Peyer's patch (tissue), 4 donors: Measurements from ENCODE around the gene TMIGD2. TPM values are rescaled to one million over a fixed set of nuclear protein-coding genes. Genes with fewer than 3 reads are reported as not detected.
A peak's percentile ranks its signal among the peaks of the same experiment; 100 is the strongest.
"Not testable (repeated sequence)": the region's sequence is repeated elsewhere in the genome, so short reads cannot be mapped to it uniquely, and the experiment has no call there.

Experiments used
- DNase-seq, 3 donors: peaks; one replicate each; pipeline ENCODE4 v3.0.0-alpha.2; 2017 to 2019
- H3K27ac ChIP-seq, 4 donors: fragments of 200-600 bp; sonication (generic); one replicate each; pipeline ENCODE4 v1.5.1; 2016 to 2019
- H3K27me3 ChIP-seq, 2 donors: fragments of 200-600 bp; sonication (generic); one replicate each; pipeline ENCODE4 v1.5.1; 2019
- H3K36me3 ChIP-seq, 3 donors: fragments of 200-600 bp; sonication (generic); one replicate each; pipeline ENCODE4 v1.5.1; 2016 to 2019
- H3K4me1 ChIP-seq, 4 donors: fragments of 200-600 bp; sonication (generic); one replicate each; pipeline ENCODE4 v1.5.1; 2016 to 2019
- H3K4me3 ChIP-seq, 4 donors: fragments of 200-600 bp; sonication (generic); 1 replicate in 3 of 4; 2 replicates in 1 of 4; pipeline ENCODE4 v1.5.1; 2016 to 2019; ENCODE audit warnings: mild to moderate bottlenecking in 1 of 4
- H3K9me3 ChIP-seq, 4 donors: fragments of 200-600 bp; sonication (generic); one replicate each; pipeline ENCODE4 v1.5.1; 2016 to 2019; ENCODE audit warnings: mild to moderate bottlenecking in 1 of 4
- CTCF ChIP-seq, 6 experiments: fragments of 450-650 bp in 4 of 6; fragments of 200-600 bp in 2 of 6; sonication (generic) in 1 of 6; IDR thresholded peaks; one replicate each; pipeline ENCODE4 v1.5.1; 2017 to 2019; ENCODE audit warnings: antibody characterized with exemption in 6 of 6, mild to moderate bottlenecking in 3 of 6, moderate library complexity in 1 of 6
- POLR2A ChIP-seq, 2 donors: fragments of 450-650 bp; IDR thresholded peaks; one replicate each; pipeline ENCODE4 v1.5.1; 2017; ENCODE audit warnings: antibody characterized with exemption in 2 of 2, mild to moderate bottlenecking in 2 of 2, moderate library complexity in 2 of 2
- total RNA-seq, 4 donors: library from RNA; depleted of rRNA; stranded (reverse); fragments of >200 nt; gene quantifications; one replicate each; pipeline ENCODE4 v1.1.0, GENCODE V29; 2016

Gene TMIGD2
- total RNA-seq = 1 to 10 TPM; 2.2 to 6.1 (median 3.8) TPM

DNA sequence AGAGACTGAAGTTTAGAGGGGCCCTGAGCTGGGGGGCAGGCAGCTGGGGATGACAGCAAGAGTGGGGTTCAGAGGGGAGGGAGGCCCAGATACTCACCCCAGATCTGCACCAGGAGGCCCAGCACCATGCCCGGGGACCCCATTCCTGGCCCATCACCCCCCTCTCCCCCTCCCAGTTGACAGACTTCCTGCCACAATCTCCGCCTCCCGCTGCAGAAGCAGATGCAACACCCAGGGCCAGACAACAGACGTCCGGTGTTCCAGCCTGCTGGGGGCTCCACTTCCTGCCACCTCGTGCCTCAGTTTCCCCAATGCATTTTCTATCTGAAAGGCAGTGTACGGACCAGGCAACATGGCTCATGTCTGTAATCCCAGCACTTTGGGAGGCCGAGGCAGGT, at the start of gene TMIGD2:
Gene TMIGD2 (minus strand): TSS at position 147 of the 398 bp plus-strand sequence. CDS start 4 bp downstream, at position 143.
- no peaks in the 10 kb centered on the region for H3K27me3 ChIP-seq
- no peak for DNase-seq
- no peak for TF ChIP-seq POLR2A (IDR thresholded peaks at IDR 0.05)
- no peaks in the 10 kb centered on the region for H3K9me3 ChIP-seq
- peak within 1 kb of the TSS in 2 of 4 donors; percentile 33 to 42 for H3K27ac ChIP-seq
- peak within 1 kb of the TSS in 2 of 4 donors; percentile 3 to 11 for H3K4me3 ChIP-seq
- H3K4me1 ChIP-seq = peaks cover 0 to 7% (median 3%) of the 10 kb centered on the region in 4 donors
- H3K36me3 ChIP-seq = no peaks in the 10 kb centered on the region

GRCh38 chr19:4350726-4351125, 48.5 kb upstream of the TMIGD2 start:
- Histone ChIP-seq H3K36me3 (peaks cover 0 to 38% (median 0%) of the 10 kb centered on the region in 3 donors), H3K4me3 (no peak overlapping the region), H3K4me1 (no peaks in the 10 kb centered on the region), H3K9me3 (no peaks in the 10 kb centered on the region), H3K27ac (no peak overlapping the region), H3K27me3 (no peaks in the 10 kb centered on the region)
- TF ChIP-seq POLR2A (IDR thresholded peaks at IDR 0.05) (no peak), CTCF (IDR thresholded peaks at IDR 0.05) (no peak)
- DNase-seq = no peak

GRCh38 chr19:4350111-4350510, 47.9 kb upstream of the TMIGD2 start:
- TF ChIP-seq CTCF (IDR thresholded peaks at IDR 0.05) (no peak), POLR2A (IDR thresholded peaks at IDR 0.05) (no peak)
- Histone ChIP-seq H3K4me3 (no peak overlapping the region), H3K27me3 (no peaks in the 10 kb centered on the region), H3K27ac (no peak overlapping the region), H3K4me1 (peaks cover 0 to 4% (median 0%) of the 10 kb centered on the region in 4 donors), H3K36me3 (peaks cover 0 to 39% (median 0%) of the 10 kb centered on the region in 3 donors), H3K9me3 (no peaks in the 10 kb centered on the region)
- no peak for DNase-seq

DNA sequence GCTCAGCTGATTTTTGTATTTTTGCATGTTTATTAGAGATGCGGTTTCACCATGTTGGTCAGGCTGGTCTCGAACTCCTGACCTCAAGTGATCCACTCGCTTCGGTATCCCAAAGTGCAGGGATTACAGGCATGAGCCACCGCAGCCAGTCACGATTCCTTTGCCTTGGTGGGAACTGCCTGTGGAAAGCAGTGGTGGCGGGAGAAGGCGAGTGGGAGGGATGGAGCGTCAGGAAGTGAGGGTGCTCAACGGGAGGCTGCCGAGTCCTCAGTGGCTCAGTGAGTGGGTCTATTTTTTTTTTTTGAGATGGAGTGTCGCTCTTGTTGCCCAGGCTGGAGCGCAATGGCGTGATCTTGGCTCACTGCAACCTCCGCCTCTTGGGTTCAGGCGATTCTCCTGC, 47.0 kb upstream of the TMIGD2 start:
- H3K36me3 ChIP-seq = peaks cover 0 to 34% (median 0%) of the 10 kb centered on the region in 3 donors
- H3K27me3 ChIP-seq, DNase-seq: not testable (repeated sequence)

GRCh38 chr19:4347521-4347920, 45.3 kb upstream of the TMIGD2 start:
- no peak for DNase-seq
- no peak overlapping the region for H3K27ac ChIP-seq
- peaks cover 0 to 13% (median 6%) of the 10 kb centered on the region in 4 donors for H3K4me1 ChIP-seq

More for the DNA sequence above, 47.0 kb upstream of the TMIGD2 start:
- not testable (repeated sequence) for H3K4me3 ChIP-seq, H3K9me3 ChIP-seq, H3K27ac ChIP-seq, H3K4me1 ChIP-seq

GRCh38 chr19:4346020-4346383, 43.8 kb upstream of the TMIGD2 start:
- no peaks in the 10 kb centered on the region for H3K27me3 ChIP-seq
- peaks cover 0 to 29% (median 0%) of the 10 kb centered on the region in 3 donors for H3K36me3 ChIP-seq

More at GRCh38 chr19:4347521-4347920, 45.3 kb upstream of the TMIGD2 start:
- H3K9me3 ChIP-seq = no peaks in the 10 kb centered on the region
- peaks cover 0 to 29% (median 0%) of the 10 kb centered on the region in 3 donors for H3K36me3 ChIP-seq
- H3K27me3 ChIP-seq = no peaks in the 10 kb centered on the region
- H3K4me3 ChIP-seq = no peak overlapping the region
- TF ChIP-seq CTCF (IDR thresholded peaks at IDR 0.05) (no peak), POLR2A (IDR thresholded peaks at IDR 0.05) (no peak)

More at GRCh38 chr19:4346020-4346383, 43.8 kb upstream of the TMIGD2 start:
- DNase-seq = no peak
- Histone ChIP-seq H3K9me3 (no peaks in the 10 kb centered on the region), H3K4me1 (peaks cover 0 to 21% (median 6%) of the 10 kb centered on the region in 4 donors), H3K4me3 (no peak overlapping the region), H3K27ac (no peak overlapping the region)
- no peak for TF ChIP-seq CTCF (IDR thresholded peaks at IDR 0.05)
- TF ChIP-seq POLR2A (IDR thresholded peaks at IDR 0.05) = no peak
